Astrocyte (in vitro differentiated cells and primary cell): ENCODE data around the gene WDR12. TPM values are rescaled to one million over a fixed set of nuclear protein-coding genes. Genes with fewer than 3 reads are reported as not detected.
A peak's percentile ranks its signal among the peaks of the same experiment; 100 is the strongest.
"Not testable (repeated sequence)": the region's sequence is repeated elsewhere in the genome, so short reads cannot be mapped to it uniquely, and the experiment has no call there.

Experiments used
- DNase-seq: peaks from one replicate; pipeline ENCODE4 v3.0.0-alpha.2; 2010; ENCODE audit warnings: low read depth
- FAIRE-seq: peaks from 2 replicates; lab custom pipeline; 2011; peaks lifted over from hg19 to GRCh38; lab: Jason Lieb, UNC
- H2AFZ ChIP-seq: 2 replicates; pipeline ENCODE4 v1.6.0; 2012; ENCODE audit warnings: low read depth, low read length, inconsistent platforms
- H3K27ac ChIP-seq: 2 replicates; pipeline ENCODE4 v1.5.1; 2011; ENCODE audit warnings: low read depth, low read length, inconsistent platforms
- H3K27me3 ChIP-seq: 2 replicates; pipeline ENCODE4 v1.6.0; 2011; ENCODE audit warnings: low read length, inconsistent platforms; ENCODE audit not compliant: insufficient read depth
- H3K36me3 ChIP-seq: 2 replicates; pipeline ENCODE4 v1.5.1; 2011; ENCODE audit warnings: low read length, inconsistent platforms; ENCODE audit not compliant: insufficient read depth
- H3K4me1 ChIP-seq: 2 replicates; pipeline ENCODE4 v1.5.1; 2011; ENCODE audit warnings: low read length, inconsistent platforms; ENCODE audit not compliant: insufficient read depth
- H3K4me2 ChIP-seq: 2 replicates; pipeline ENCODE4 v1.6.0; 2012; ENCODE audit warnings: low read length, inconsistent platforms
- H3K4me3 ChIP-seq: 2 replicates; pipeline ENCODE4 v1.5.1; 2011; ENCODE audit warnings: low read depth, mild to moderate bottlenecking, low read length, inconsistent platforms; ENCODE audit not compliant: insufficient read depth
- H3K79me2 ChIP-seq: 2 replicates; pipeline ENCODE4 v1.6.0; 2012; ENCODE audit warnings: mild to moderate bottlenecking, low read length, inconsistent platforms; ENCODE audit not compliant: insufficient read depth
- H3K9ac ChIP-seq: 2 replicates; pipeline ENCODE4 v1.6.0; 2012; ENCODE audit warnings: mild to moderate bottlenecking, low read length, inconsistent platforms
- H3K9me3 ChIP-seq: 2 replicates; pipeline ENCODE4 v1.5.1; 2012; ENCODE audit warnings: low read depth, mild to moderate bottlenecking, low read length, inconsistent platforms; ENCODE audit not compliant: insufficient read depth
- H4K20me1 ChIP-seq: 2 replicates; pipeline ENCODE4 v1.6.0; 2012; ENCODE audit warnings: low read length, inconsistent platforms; ENCODE audit not compliant: insufficient read depth
- H3K27ac Mint-ChIP-seq: one replicate; pipeline ENCODE4 v1.8.0; 2021; ENCODE audit warnings: mild to moderate bottlenecking, mixed read lengths; ENCODE audit not compliant: unreplicated experiment
- H3K27me3 Mint-ChIP-seq: one replicate; pipeline ENCODE4 v1.8.0; 2021; ENCODE audit warnings: low read depth, mixed read lengths; ENCODE audit not compliant: unreplicated experiment
- H3K36me3 Mint-ChIP-seq: one replicate; pipeline ENCODE4 v1.8.0; 2021; ENCODE audit warnings: low read depth, mixed read lengths; ENCODE audit not compliant: unreplicated experiment
- H3K4me1 Mint-ChIP-seq: one replicate; pipeline ENCODE4 v1.8.0; 2021; ENCODE audit warnings: low read depth, mixed read lengths; ENCODE audit not compliant: unreplicated experiment
- H3K4me3 Mint-ChIP-seq: one replicate; pipeline ENCODE4 v1.8.0; 2021; ENCODE audit warnings: mild to moderate bottlenecking, moderate library complexity, mixed read lengths; ENCODE audit not compliant: unreplicated experiment
- H3K9me3 Mint-ChIP-seq: one replicate; pipeline ENCODE4 v1.8.0; 2021; ENCODE audit warnings: mild to moderate bottlenecking, mixed read lengths; ENCODE audit not compliant: unreplicated experiment
- EZH2 ChIP-seq: IDR thresholded peaks from 2 replicates; pipeline ENCODE4 v1.6.1; 2012; ENCODE audit warnings: mild to moderate bottlenecking, low read length, inconsistent platforms; ENCODE audit not compliant: insufficient read depth
- total RNA-seq: library from RNA; stranded (reverse); gene quantifications from 2 replicates; pipeline ENCODE4 v1.2.1, GENCODE V29; 2021
- TF ChIP-seq, protein P1 (sequence below): IDR thresholded peaks from 2 replicates; pipeline ENCODE4 v1.5.1; 2011; ENCODE audit warnings: low read depth, mild to moderate bottlenecking, inconsistent platforms, low read length, moderate library complexity; ENCODE audit not compliant: insufficient read depth

The WDR12 gene
- total RNA-seq, 1 donor from 2014 or later: 60.6 TPM

GRCh38 chr2:202870431-202871299 lies 40.8 kb downstream of the WDR12 start:
- Histone ChIP-seq H3K4me1 (no peaks in the 10 kb centered on the region), H3K27me3 (no peaks in the 10 kb centered on the region), H3K9me3 (no peaks in the 10 kb centered on the region), H3K36me3 (no peaks in the 10 kb centered on the region), H3K4me3 (peak overlapping the region; percentile 79), H3K27ac (peak overlapping the region; percentile 66), H2AFZ (peak overlapping the region; percentile 82), H4K20me1 (no peaks in the 10 kb centered on the region), H3K4me2 (peak overlapping the region; percentile 93), H3K79me2 (no peaks in the 10 kb centered on the region), H3K9ac (peak overlapping the region; percentile 86)
- Mint-ChIP-seq H3K4me3 (peak overlapping the region; percentile 92), H3K9me3 (no peaks in the 10 kb centered on the region), H3K4me1 (no peaks in the 10 kb centered on the region), H3K36me3 (no peaks in the 10 kb centered on the region), H3K27me3 (no peaks in the 10 kb centered on the region), H3K27ac (peak overlapping the region; percentile 85)
- peak; percentile 33 for DNase-seq
- TF ChIP-seq, protein P1, sequence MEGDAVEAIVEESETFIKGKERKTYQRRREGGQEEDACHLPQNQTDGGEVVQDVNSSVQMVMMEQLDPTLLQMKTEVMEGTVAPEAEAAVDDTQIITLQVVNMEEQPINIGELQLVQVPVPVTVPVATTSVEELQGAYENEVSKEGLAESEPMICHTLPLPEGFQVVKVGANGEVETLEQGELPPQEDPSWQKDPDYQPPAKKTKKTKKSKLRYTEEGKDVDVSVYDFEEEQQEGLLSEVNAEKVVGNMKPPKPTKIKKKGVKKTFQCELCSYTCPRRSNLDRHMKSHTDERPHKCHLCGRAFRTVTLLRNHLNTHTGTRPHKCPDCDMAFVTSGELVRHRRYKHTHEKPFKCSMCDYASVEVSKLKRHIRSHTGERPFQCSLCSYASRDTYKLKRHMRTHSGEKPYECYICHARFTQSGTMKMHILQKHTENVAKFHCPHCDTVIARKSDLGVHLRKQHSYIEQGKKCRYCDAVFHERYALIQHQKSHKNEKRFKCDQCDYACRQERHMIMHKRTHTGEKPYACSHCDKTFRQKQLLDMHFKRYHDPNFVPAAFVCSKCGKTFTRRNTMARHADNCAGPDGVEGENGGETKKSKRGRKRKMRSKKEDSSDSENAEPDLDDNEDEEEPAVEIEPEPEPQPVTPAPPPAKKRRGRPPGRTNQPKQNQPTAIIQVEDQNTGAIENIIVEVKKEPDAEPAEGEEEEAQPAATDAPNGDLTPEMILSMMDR: peak; percentile 43
- TF ChIP-seq EZH2: no peak
- FAIRE-seq: no peak

- Histone ChIP-seq H3K27me3 (no peaks in the 10 kb centered on the region), H3K9ac (no peak overlapping the region), H3K4me1 (no peaks in the 10 kb centered on the region), H3K4me3 (no peak overlapping the region), H4K20me1 (no peaks in the 10 kb centered on the region), H3K27ac (no peak overlapping the region), H3K4me2 (no peak overlapping the region), H2AFZ (no peak overlapping the region), H3K9me3 (no peaks in the 10 kb centered on the region), H3K36me3 (no peaks in the 10 kb centered on the region), H3K79me2 (no peaks in the 10 kb centered on the region)
- Mint-ChIP-seq H3K27me3 (no peaks in the 10 kb centered on the region), H3K27ac (no peak overlapping the region), H3K4me3 (no peak overlapping the region), H3K36me3 (peaks cover 5% of the 10 kb centered on the region), H3K4me1 (no peaks in the 10 kb centered on the region), H3K9me3 (peaks cover 6% of the 10 kb centered on the region)
- FAIRE-seq: no peak
- TF ChIP-seq EZH2: no peak
- TF ChIP-seq, protein P1: no peak
- no peak for DNase-seq
These were observed 49.5 kb downstream of the WDR12 start for GRCh38 chr2:202861987-202862386.

GRCh38 chr2:202858601-202859000 lies 52.9 kb downstream of the WDR12 start:
- TF ChIP-seq, protein P1: no peak
- no peak for TF ChIP-seq EZH2
- Mint-ChIP-seq H3K27me3 (no peaks in the 10 kb centered on the region), H3K4me1 (no peaks in the 10 kb centered on the region), H3K27ac (no peak overlapping the region), H3K4me3 (no peak overlapping the region), H3K36me3 (peaks cover 5% of the 10 kb centered on the region), H3K9me3 (peaks cover 9% of the 10 kb centered on the region)
- H2AFZ ChIP-seq: no peak overlapping the region
- FAIRE-seq (no peak), DNase-seq (no peak)
- no peaks in the 10 kb centered on the region for H4K20me1 ChIP-seq
- no peaks in the 10 kb centered on the region for H3K4me1 ChIP-seq
- H3K4me2 ChIP-seq: no peak overlapping the region
- no peaks in the 10 kb centered on the region for H3K9me3 ChIP-seq
- no peak overlapping the region for H3K4me3 ChIP-seq
- H3K27me3 ChIP-seq: no peaks in the 10 kb centered on the region
- no peak overlapping the region for H3K27ac ChIP-seq
- H3K9ac ChIP-seq: no peak overlapping the region
- H3K36me3 ChIP-seq: no peaks in the 10 kb centered on the region
- H3K79me2 ChIP-seq: no peaks in the 10 kb centered on the region

GRCh38 chr2:202849343-202849742 lies 62.1 kb downstream of the WDR12 start:
- FAIRE-seq, H3K9me3 ChIP-seq: not testable (repeated sequence)

More at GRCh38 chr2:202849343-202849742, 62.1 kb downstream of the WDR12 start:
- H3K36me3 Mint-ChIP-seq, H3K4me3 Mint-ChIP-seq, H3K4me1 ChIP-seq, H3K4me3 ChIP-seq, H3K4me2 ChIP-seq, H3K79me2 ChIP-seq, H3K27ac ChIP-seq, H3K9me3 Mint-ChIP-seq, H3K36me3 ChIP-seq, DNase-seq, H3K9ac ChIP-seq, H3K27me3 Mint-ChIP-seq, H3K27me3 ChIP-seq, H3K4me1 Mint-ChIP-seq, H4K20me1 ChIP-seq: not testable (repeated sequence)
- H2AFZ ChIP-seq: peak overlapping the region; percentile 4
- peak overlapping the region; percentile 72 for H3K27ac Mint-ChIP-seq
